NCI-H510A treated with DMSO at 0.1 percent for 48 hours (cell line): ENCODE results near the gene NLK.
"Not testable (repeated sequence)": the region's sequence is repeated elsewhere in the genome, so short reads cannot be mapped to it uniquely, and the experiment has no call there.

Experiments
- DNase-seq: peaks from one replicate; lab custom pipeline; 2025; lab: John Stamatoyannopoulos, UW

NLK gene

GRCh38 chr17:28042657-28042720 is at the start of gene NLK:
TSS of gene NLK (plus strand) at chr17:28042677. CDS start at chr17:28042874, 197 bp downstream.
- DNase-seq = no peak

- no peak for DNase-seq
Measured at GRCh38 chr17:27993161-27993695, 49.2 kb upstream of the NLK start.

- no peak for DNase-seq
Measured at GRCh38 chr17:27993723-27994310, 48.7 kb upstream of the NLK start.

- DNase-seq = no peak
Measured at GRCh38 chr17:27994586-27994985, 47.9 kb upstream of the NLK start.

- DNase-seq = no peak
Measured at GRCh38 chr17:27995554-27995953, 46.9 kb upstream of the NLK start.

GRCh38 chr17:27996202-27997043 is 46.1 kb upstream of the NLK start:
- no peak for DNase-seq

GRCh38 chr17:27997044-27997401 is 45.5 kb upstream of the NLK start:
- DNase-seq = no peak

GRCh38 chr17:27997522-27997921 is 45.0 kb upstream of the NLK start:
- DNase-seq = no peak

GRCh38 chr17:28001149-28001548 is 41.3 kb upstream of the NLK start:
- DNase-seq = no peak

- no peak for DNase-seq
Measured at GRCh38 chr17:28004344-28004743, 38.1 kb upstream of the NLK start.

- not testable (repeated sequence) for DNase-seq
Measured at GRCh38 chr17:28007925-28008324, 34.6 kb upstream of the NLK start.

GRCh38 chr17:28008513-28008912 is 34.0 kb upstream of the NLK start:
- DNase-seq = no peak

GRCh38 chr17:28010406-28010805 is 32.1 kb upstream of the NLK start:
- no peak for DNase-seq

- DNase-seq = no peak
Measured at GRCh38 chr17:28018439-28019070, 23.9 kb upstream of the NLK start.

- DNase-seq = no peak
Measured at GRCh38 chr17:28020515-28020914, 22.0 kb upstream of the NLK start.

- DNase-seq = peak; percentile 40
Measured at GRCh38 chr17:28029044-28029443, 13.4 kb upstream of the NLK start.

GRCh38 chr17:28030386-28030785 is 12.1 kb upstream of the NLK start:
- DNase-seq = peak; percentile 93

- DNase-seq = peak; percentile 9
Measured at GRCh38 chr17:28031174-28031573, 11.3 kb upstream of the NLK start.

GRCh38 chr17:28033972-28034714 is 8.3 kb upstream of the NLK start:
- DNase-seq = no peak

- DNase-seq = not testable (repeated sequence)
Measured at GRCh38 chr17:28035452-28035851, 7.0 kb upstream of the NLK start.

- not testable (repeated sequence) for DNase-seq
Measured at GRCh38 chr17:28035884-28036283, 6.6 kb upstream of the NLK start.

- DNase-seq = no peak
Measured at GRCh38 chr17:28038802-28039201, 3.7 kb upstream of the NLK start.

GRCh38 chr17:28039251-28039650 is 3.2 kb upstream of the NLK start:
- DNase-seq = no peak
